Measurements from ENCODE around the gene LRPAP1.

GRCh38 chr4:3510481-3510880 lies 21.7 kb downstream of the LRPAP1 start:
- no peak for TF ChIP-seq CTCF (IDR thresholded peaks at IDR 0.05)
- no peak for TF ChIP-seq POLR2AphosphoS5 (IDR thresholded peaks at IDR 0.05; ENCODE audit: low read depth, low read length)
- TF ChIP-seq TCF7L2 (IDR thresholded peaks at IDR 0.05; ENCODE audit: low read depth, low read length), result no peak

Data from Panc1 (cell line).